Measurements from ENCODE around the gene SLC39A2.
"Not testable (repeated sequence)": the region's sequence is repeated elsewhere in the genome, so short reads cannot be mapped to it uniquely, and the experiment has no call there.

SLC39A2 gene

GRCh38 chr14:20971705-20972021, 27.4 kb upstream of the SLC39A2 start:
- TF ChIP-seq CTCF (IDR thresholded peaks at IDR 0.05; ENCODE audit: borderline replicate concordance, insufficient read depth, low read depth, low read length), result no peak
- no peak overlapping the region for H3K4me3 ChIP-seq (ENCODE audit: low read depth, low read length)

- no peak overlapping the region for H3K4me3 ChIP-seq (ENCODE audit: low read depth, low read length)
- TF ChIP-seq CTCF (IDR thresholded peaks at IDR 0.05; ENCODE audit: borderline replicate concordance, insufficient read depth, low read depth, low read length), result no peak
Observed at GRCh38 chr14:20973501-20973900, 25.6 kb upstream of the SLC39A2 start.

GRCh38 chr14:20976291-20976690, 22.8 kb upstream of the SLC39A2 start:
- no peak for TF ChIP-seq CTCF (IDR thresholded peaks at IDR 0.05; ENCODE audit: borderline replicate concordance, insufficient read depth, low read depth, low read length)
- no peak overlapping the region for H3K4me3 ChIP-seq (ENCODE audit: low read depth, low read length)

- H3K4me3 ChIP-seq (ENCODE audit: low read depth, low read length), result no peak overlapping the region
- TF ChIP-seq CTCF (IDR thresholded peaks at IDR 0.05; ENCODE audit: borderline replicate concordance, insufficient read depth, low read depth, low read length), result no peak
Observed at GRCh38 chr14:20978687-20979086, 20.4 kb upstream of the SLC39A2 start.

- H3K4me3 ChIP-seq (ENCODE audit: low read depth, low read length), result no peak overlapping the region
- no peak for TF ChIP-seq CTCF (IDR thresholded peaks at IDR 0.05; ENCODE audit: borderline replicate concordance, insufficient read depth, low read depth, low read length)
Observed at GRCh38 chr14:20980906-20981305, 18.2 kb upstream of the SLC39A2 start.

- TF ChIP-seq CTCF (IDR thresholded peaks at IDR 0.05; ENCODE audit: borderline replicate concordance, insufficient read depth, low read depth, low read length), result no peak
- H3K4me3 ChIP-seq (ENCODE audit: low read depth, low read length), result no peak overlapping the region
Observed at GRCh38 chr14:20982646-20983369, 16.3 kb upstream of the SLC39A2 start.

- H3K4me3 ChIP-seq (ENCODE audit: low read depth, low read length), result not testable (repeated sequence)
Observed at GRCh38 chr14:20985650-20986049, 13.4 kb upstream of the SLC39A2 start.

- no peak for TF ChIP-seq CTCF (IDR thresholded peaks at IDR 0.05; ENCODE audit: borderline replicate concordance, insufficient read depth, low read depth, low read length)
- H3K4me3 ChIP-seq (ENCODE audit: low read depth, low read length), result no peak overlapping the region
Observed at GRCh38 chr14:20986811-20987210, 12.3 kb upstream of the SLC39A2 start.

All from GM12875 (cell line).